Measurements from ENCODE around the gene ARFGAP3.
A peak's percentile ranks its signal among the peaks of the same experiment; 100 is the strongest.

Gene ARFGAP3

GRCh38 chr22:42856865-42857704 lies at the start of gene ARFGAP3:
TSS of gene ARFGAP3 (minus strand) at chr22:42857273. CDS start at chr22:42857182, 91 bp downstream.
- peak; percentile 98 for DNase-seq

- DNase-seq = no peak
Observed at GRCh38 chr22:42905702-42906183, 48.7 kb upstream of the ARFGAP3 start.

GRCh38 chr22:42905217-42905616 lies 48.1 kb upstream of the ARFGAP3 start:
- no peak for DNase-seq

- DNase-seq = no peak
Observed at GRCh38 chr22:42904050-42904449, 47.0 kb upstream of the ARFGAP3 start.

- peak; percentile 42 for DNase-seq
Observed at GRCh38 chr22:42902875-42903510, 45.9 kb upstream of the ARFGAP3 start.

GRCh38 chr22:42901790-42902508 lies 44.9 kb upstream of the ARFGAP3 start:
- DNase-seq = peak; percentile 45

- DNase-seq = no peak
Observed at GRCh38 chr22:42897960-42898359, 40.9 kb upstream of the ARFGAP3 start.

GRCh38 chr22:42895541-42895981 lies 38.5 kb upstream of the ARFGAP3 start:
- DNase-seq = no peak

GRCh38 chr22:42895087-42895486 lies 38.0 kb upstream of the ARFGAP3 start:
- DNase-seq = no peak

GRCh38 chr22:42893371-42894150 lies 36.5 kb upstream of the ARFGAP3 start:
- DNase-seq = peak; percentile 58

GRCh38 chr22:42892571-42893316 lies 35.7 kb upstream of the ARFGAP3 start:
- no peak for DNase-seq

- DNase-seq = no peak
Observed at GRCh38 chr22:42892156-42892555, 35.1 kb upstream of the ARFGAP3 start.

- DNase-seq = no peak
Observed at GRCh38 chr22:42891696-42892095, 34.6 kb upstream of the ARFGAP3 start.

- DNase-seq = no peak
Observed at GRCh38 chr22:42891008-42891407, 33.9 kb upstream of the ARFGAP3 start.

GRCh38 chr22:42889304-42889703 lies 32.2 kb upstream of the ARFGAP3 start:
- DNase-seq = no peak

GRCh38 chr22:42887523-42888507 lies 30.7 kb upstream of the ARFGAP3 start:
- DNase-seq = no peak

- DNase-seq = no peak
Observed at GRCh38 chr22:42887120-42887519, 30.0 kb upstream of the ARFGAP3 start.

- DNase-seq = no peak
Observed at GRCh38 chr22:42885446-42885845, 28.4 kb upstream of the ARFGAP3 start.

GRCh38 chr22:42884616-42885375 lies 27.7 kb upstream of the ARFGAP3 start:
- DNase-seq = no peak

GRCh38 chr22:42883970-42884369 lies 26.9 kb upstream of the ARFGAP3 start:
- no peak for DNase-seq
